Regular cardiac myocyte (primary cell): Measurements from ENCODE around the gene NFS1. TPM values are rescaled to one million over a fixed set of nuclear protein-coding genes. Genes with fewer than 3 reads are reported as not detected.

Experiments
- total RNA-seq: library from RNA; depleted of rRNA; stranded (reverse); fragments of >200 nt; gene quantifications from 2 replicates; pipeline ENCODE4 v1.2.3, GENCODE V29; 2014

The NFS1 gene
- total RNA-seq: 26.5 and 28.0 TPM in 2 replicates

GRCh38 chr20:35699127-35699956, at the start of gene NFS1, which contains the start of gene ROMO1:
TSS of gene NFS1 (minus strand) at chr20:35699352. CDS start at chr20:35699288, 64 bp downstream.
TSS of gene ROMO1 (plus strand) at chr20:35699405. CDS start at chr20:35699633, 228 bp downstream.

GRCh38 chr20:35741892-35742740, 43.0 kb upstream of the NFS1 start, which contains the start of gene RBM39:
TSS of gene RBM39 (minus strand) at chr20:35742260. CDS start at chr20:35740874, 1,386 bp downstream.

GRCh38 chr20:35664466-35665206, 34.5 kb downstream of the NFS1 start, which contains the start of the genes CPNE1 and RBM12:
TSS of gene CPNE1 (minus strand) at chr20:35664900. CDS start at chr20:35632923, 31,977 bp downstream.
TSS of gene RBM12 (minus strand) at chr20:35664900. CDS start at chr20:35655322, 9,578 bp downstream.

Other genes starting within 250 kb of the NFS1 start
- gene CEP250, start 243.8 kb downstream of the NFS1 start, total RNA-seq: 32.4 and 35.2 TPM in 2 replicates
- not detected in 2 replicates for gene C20orf173, start 169.7 kb downstream of the NFS1 start, total RNA-seq
- gene ERGIC3, start 157.3 kb downstream of the NFS1 start, total RNA-seq: 336 and 765 TPM in 2 replicates
- gene SPAG4, start 83.5 kb downstream of the NFS1 start, total RNA-seq: 17.1 and 36.1 TPM in 2 replicates
- gene CPNE1, start 34.5 kb downstream of the NFS1 start, total RNA-seq: 145 and 170 TPM in 2 replicates
- 29.9 and 33.2 TPM in 2 replicates for gene RBM12, start 34.5 kb downstream of the NFS1 start, total RNA-seq
- 182 and 251 TPM in 2 replicates for gene ROMO1, start 53 bp upstream of the NFS1 start, total RNA-seq
- 260 and 357 TPM in 2 replicates for gene RBM39, start 42.9 kb upstream of the NFS1 start, total RNA-seq
- gene PHF20, start 72.7 kb upstream of the NFS1 start, total RNA-seq: 28.6 and 29.3 TPM in 2 replicates